GM12878 (cell line): Measurements from ENCODE around the gene SERTAD2. TPM values are rescaled to one million over a fixed set of nuclear protein-coding genes. Genes with fewer than 3 reads are reported as not detected.

ENCODE experiments used
- CEBPZ ChIP-seq: fragments of 150-350 bp; IDR thresholded peaks from 2 replicates; pipeline ENCODE4 v1.6.1; 2016; ENCODE audit warnings: low read depth, low read length
- CHD1 ChIP-seq: IDR thresholded peaks from 2 replicates; pipeline ENCODE4 v1.6.1; 2012; ENCODE audit warnings: low read depth, low read length, improper control_type of control experiment
- HDAC6 ChIP-seq: fragments of 200-600 bp; sonication (generic); IDR thresholded peaks from one replicate; pipeline ENCODE4 v1.8.0; 2017; ENCODE audit warnings: antibody characterized with exemption; ENCODE audit not compliant: unreplicated experiment
- SMC3 ChIP-seq: IDR thresholded peaks from 2 replicates; pipeline ENCODE4 v1.6.1; 2011; ENCODE audit warnings: low read length, improper control_type of control experiment, borderline replicate concordance
- SREBF2 ChIP-seq: IDR thresholded peaks from 2 replicates; pipeline ENCODE4 v1.6.1; 2012; ENCODE audit warnings: mild to moderate bottlenecking, low read length
- TAF1 ChIP-seq: IDR thresholded peaks from 2 replicates; pipeline ENCODE4 v1.6.1; 2011; ENCODE audit warnings: mild to moderate bottlenecking, low read depth, low read length, borderline replicate concordance
- YY1 ChIP-seq: IDR thresholded peaks from 2 replicates; pipeline ENCODE4 v1.6.1; 2011; ENCODE audit warnings: low read depth, mild to moderate bottlenecking, low read length
- ZBTB4 ChIP-seq: fragments of 450-650 bp; formaldehyde crosslinking; IDR thresholded peaks from 2 replicates; pipeline ENCODE4 v1.4.0; 2022; ENCODE audit warnings: mild to moderate bottlenecking, moderate library complexity
- ZNF217 ChIP-seq: fragments of 450-650 bp; IDR thresholded peaks from 2 replicates; pipeline ENCODE4 v1.6.1; 2017; ENCODE audit warnings: antibody characterized with exemption, mild to moderate bottlenecking
- ZNF687 ChIP-seq: fragments of 450-650 bp; IDR thresholded peaks from 2 replicates; pipeline ENCODE4 v1.6.1; 2017; ENCODE audit warnings: mild to moderate bottlenecking, moderate library complexity
- polyA plus RNA-seq, 11 experiments: library from polyadenylated mRNA; depleted of rRNA in 4 of 11; unstranded in 6 of 11; stranded (reverse) in 5 of 11; fragments of >200 nt; fragmentation: Nextera tagmentation in 4 of 11; fragmentation: Illumina TruSeq in 1 of 11; extraction: Ambion mirVana in 4 of 11; extraction: Trizol in 1 of 11; gene quantifications; 1 replicate in 1 of 11; 2 replicates in 10 of 11; pipeline versions ENCODE4 v1.2.1 to v1.2.3, GENCODE V29; 2011 to 2016; ENCODE audit warnings: inconsistent platforms in 2 of 11, missing spikeins in 2 of 11, low read depth in 1 of 11
- total RNA-seq, 4 experiments: library from RNA; depleted of rRNA in 3 of 4; stranded (reverse); fragments of >200 nt in 3 of 4; fragmentation: Illumina TruSeq in 1 of 4; extraction: Trizol in 1 of 4; gene quantifications; 2 replicates each; pipeline versions ENCODE4 v1.2.1 to v1.2.3, GENCODE V29; 2013 to 2021
- TF ChIP-seq, protein P1 (sequence below): fragments of 450-650 bp; IDR thresholded peaks from 2 replicates; pipeline ENCODE4 v1.6.1; 2017; ENCODE audit warnings: low read depth, mild to moderate bottlenecking, moderate library complexity

The SERTAD2 gene
- total and polyA plus RNA-seq, 10 of the 15 experiments (the other 5 are each of a cell fraction or from before 2014, with no cell fraction given): 7.9 to 28.7 (median 20.1) TPM

- TF ChIP-seq CEBPZ (no peak), CHD1 (no peak), SREBF2 (no peak), TAF1 (peak; percentile 61; the same call in 1 of the 2 replicates), ZNF217 (no peak), HDAC6 (no peak), ZNF687 (no peak), YY1 (0 out of 2 replicates have a peak, but pooled peaks have one; percentile 6), SMC3 (0 out of 2 replicates have a peak, but pooled peaks have one; percentile 4), ZBTB4 (CRISPR knock-in tag) (no peak)
- TF ChIP-seq, protein P1, sequence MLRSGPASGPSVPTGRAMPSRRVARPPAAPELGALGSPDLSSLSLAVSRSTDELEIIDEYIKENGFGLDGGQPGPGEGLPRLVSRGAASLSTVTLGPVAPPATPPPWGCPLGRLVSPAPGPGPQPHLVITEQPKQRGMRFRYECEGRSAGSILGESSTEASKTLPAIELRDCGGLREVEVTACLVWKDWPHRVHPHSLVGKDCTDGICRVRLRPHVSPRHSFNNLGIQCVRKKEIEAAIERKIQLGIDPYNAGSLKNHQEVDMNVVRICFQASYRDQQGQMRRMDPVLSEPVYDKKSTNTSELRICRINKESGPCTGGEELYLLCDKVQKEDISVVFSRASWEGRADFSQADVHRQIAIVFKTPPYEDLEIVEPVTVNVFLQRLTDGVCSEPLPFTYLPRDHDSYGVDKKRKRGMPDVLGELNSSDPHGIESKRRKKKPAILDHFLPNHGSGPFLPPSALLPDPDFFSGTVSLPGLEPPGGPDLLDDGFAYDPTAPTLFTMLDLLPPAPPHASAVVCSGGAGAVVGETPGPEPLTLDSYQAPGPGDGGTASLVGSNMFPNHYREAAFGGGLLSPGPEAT: peak; percentile 43; the same call in 1 of the 2 replicates
These were observed 9.0 kb downstream of the SERTAD2 start (continued) for GRCh38 chr2:64644458-64645382.
